Non-pigmented ciliary epithelial cell (primary cell): Measurements from ENCODE around the gene UBP1.
"Not testable (repeated sequence)": the region's sequence is repeated elsewhere in the genome, so short reads cannot be mapped to it uniquely, and the experiment has no call there.

ENCODE experiments used
- DNase-seq: peaks from one replicate; pipeline ENCODE4 v3.0.0-alpha.2; 2010; ENCODE audit warnings: low read depth

Gene UBP1

GRCh38 chr3:33389908-33390307 is 50.3 kb downstream of the UBP1 start:
- DNase-seq: no peak

- DNase-seq: no peak
Measured at GRCh38 chr3:33388374-33389100, 51.7 kb downstream of the UBP1 start.

- no peak for DNase-seq
Measured at GRCh38 chr3:33386631-33387030, 53.6 kb downstream of the UBP1 start.

- DNase-seq: no peak
Measured at GRCh38 chr3:33385423-33385822, 54.8 kb downstream of the UBP1 start.

GRCh38 chr3:33383951-33384350 is 56.3 kb downstream of the UBP1 start:
- no peak for DNase-seq

GRCh38 chr3:33380653-33381052 is 59.6 kb downstream of the UBP1 start:
- no peak for DNase-seq

GRCh38 chr3:33377931-33378330 is 62.3 kb downstream of the UBP1 start:
- DNase-seq: no peak

- DNase-seq: no peak
Measured at GRCh38 chr3:33377489-33377888, 62.7 kb downstream of the UBP1 start.

- DNase-seq: no peak
Measured at GRCh38 chr3:33373082-33373437, 67.1 kb downstream of the UBP1 start.

- DNase-seq: no peak
Measured at GRCh38 chr3:33372218-33373081, 67.8 kb downstream of the UBP1 start.

GRCh38 chr3:33364531-33365128 is 75.6 kb downstream of the UBP1 start:
- peak; percentile 48 for DNase-seq

GRCh38 chr3:33364060-33364459 is 76.1 kb downstream of the UBP1 start:
- no peak for DNase-seq

- DNase-seq: no peak
Measured at GRCh38 chr3:33363113-33363800, 76.9 kb downstream of the UBP1 start.

- peak; percentile 73 for DNase-seq
Measured at GRCh38 chr3:33360136-33360825, 79.9 kb downstream of the UBP1 start.

GRCh38 chr3:33358172-33358781 is 81.9 kb downstream of the UBP1 start:
- DNase-seq: no peak

GRCh38 chr3:33355611-33356010 is 84.6 kb downstream of the UBP1 start:
- no peak for DNase-seq

- no peak for DNase-seq
Measured at GRCh38 chr3:33339758-33340157, 100.4 kb downstream of the UBP1 start.

- not testable (repeated sequence) for DNase-seq
Measured at GRCh38 chr3:33338936-33339465, 101.2 kb downstream of the UBP1 start.
